Keratinocyte (primary cell): ENCODE results near the gene ABCA12. TPM values are rescaled to one million over a fixed set of nuclear protein-coding genes. Genes with fewer than 3 reads are reported as not detected.

ENCODE experiments used
- DNase-seq: peaks from one replicate; pipeline ENCODE4 v3.0.0-alpha.2; 2011; ENCODE audit warnings: low read depth, missing footprints, low spot score
- FAIRE-seq: peaks from 2 replicates; lab custom pipeline; 2011; peaks lifted over from hg19 to GRCh38; lab: Jason Lieb, UNC
- H2AFZ ChIP-seq: 2 replicates; pipeline ENCODE4 v1.6.0; 2012; ENCODE audit warnings: low read length, control low read depth, inconsistent platforms; ENCODE audit not compliant: control insufficient read depth
- H3K27ac ChIP-seq: 2 replicates; pipeline ENCODE4 v1.5.1; 2011; ENCODE audit warnings: low read length; ENCODE audit not compliant: control insufficient read depth, insufficient read depth
- H3K27me3 ChIP-seq: 3 replicates; pipeline ENCODE4 v1.6.0; 2011; ENCODE audit warnings: low read length; ENCODE audit not compliant: control insufficient read depth, insufficient read depth; ENCODE audit errors: extremely low read depth
- H3K36me3 ChIP-seq, 2 experiments: 2 replicates in 1 of 2; 3 replicates in 1 of 2; pipeline ENCODE4 v1.5.1; 2011; ENCODE audit warnings: low read length in 2 of 2, mild to moderate bottlenecking in 1 of 2; ENCODE audit not compliant: control insufficient read depth in 2 of 2, insufficient read depth in 2 of 2; ENCODE audit errors: extremely low read depth in 1 of 2
- H3K4me1 ChIP-seq: 3 replicates; pipeline ENCODE4 v1.5.1; 2011; ENCODE audit warnings: low read length; ENCODE audit not compliant: control insufficient read depth, insufficient read depth; ENCODE audit errors: extremely low read depth
- H3K4me2 ChIP-seq: 3 replicates; pipeline ENCODE4 v1.6.0; 2011; ENCODE audit warnings: low read depth, low read length; ENCODE audit not compliant: control insufficient read depth, insufficient read depth; ENCODE audit errors: extremely low read depth
- H3K4me3 ChIP-seq, 3 experiments: fragments of 200-600 bp in 1 of 3; sonication (generic) in 1 of 3; 2 replicates in 2 of 3; 3 replicates in 1 of 3; pipeline ENCODE4 v1.5.1; 2011 to 2016; ENCODE audit warnings: low read length in 3 of 3, mild to moderate bottlenecking in 3 of 3, control low read depth in 2 of 3, inconsistent platforms in 1 of 3, low read depth in 1 of 3, mixed read lengths in 1 of 3, mixed run types in 1 of 3, moderate library complexity in 1 of 3; ENCODE audit not compliant: control insufficient read depth in 2 of 3, insufficient read depth in 2 of 3; ENCODE audit errors: extremely low read depth in 1 of 3
- H3K79me2 ChIP-seq: 2 replicates; pipeline ENCODE4 v1.6.0; 2012; ENCODE audit warnings: low read length; ENCODE audit not compliant: control insufficient read depth, insufficient read depth
- H3K9ac ChIP-seq: 3 replicates; pipeline ENCODE4 v1.6.0; 2011; ENCODE audit warnings: low read length; ENCODE audit not compliant: control insufficient read depth, insufficient read depth; ENCODE audit errors: extremely low read depth
- H3K9me1 ChIP-seq: 3 replicates; pipeline ENCODE4 v1.6.0; 2011; ENCODE audit warnings: low read length; ENCODE audit not compliant: control insufficient read depth, insufficient read depth; ENCODE audit errors: extremely low read depth
- H3K9me3 ChIP-seq: 2 replicates; pipeline ENCODE4 v1.5.1; 2012; ENCODE audit warnings: low read depth, low read length; ENCODE audit not compliant: control insufficient read depth
- H4K20me1 ChIP-seq: 3 replicates; pipeline ENCODE4 v1.6.0; 2011; ENCODE audit warnings: low read length; ENCODE audit not compliant: control insufficient read depth, insufficient read depth; ENCODE audit errors: extremely low read depth
- EZH2 ChIP-seq: IDR thresholded peaks from one replicate; pipeline ENCODE4 v1.6.1; 2012; ENCODE audit warnings: inconsistent platforms, mild to moderate bottlenecking, low read length, moderate library complexity
- dilution Hi-C: fragments of 300-500 bp; cut with MboI; formaldehyde crosslinking; loops from one replicate; pipeline ENCODE4 v1.7.0; 2020; ENCODE audit warnings: low sequenced_read_pairs; ENCODE audit not compliant: extremely low pct_ligation_motif_present
- polyA plus RNA-seq, 5 experiments: library from polyadenylated mRNA; depleted of rRNA in 3 of 5; stranded (reverse) in 3 of 5; stranded (forward) in 1 of 5; unstranded in 1 of 5; fragments of >200 nt; gene quantifications; 1 replicate in 1 of 5; 2 replicates in 3 of 5; 3 replicates in 1 of 5; pipeline versions ENCODE4 v1.2.1 to v1.2.3, GENCODE V29; 2011 to 2012; ENCODE audit warnings: missing spikeins in 2 of 5, low read depth in 1 of 5, low replicate concordance in 1 of 5
- TF ChIP-seq, protein P1 (sequence below), 3 experiments: IDR thresholded peaks in 1 of 3; conservative IDR thresholded peaks in 1 of 3; optimal IDR thresholded peaks in 1 of 3; 2 replicates in 2 of 3; 3 replicates in 1 of 3; pipeline versions ENCODE3 to v1.5.1; 2011; ENCODE audit warnings: low read length in 3 of 3, mild to moderate bottlenecking in 3 of 3, moderate library complexity in 2 of 3, control low read depth in 1 of 3, inconsistent platforms in 1 of 3; ENCODE audit not compliant: insufficient read depth in 2 of 3; ENCODE audit errors: extremely low read depth in 1 of 3

Gene ABCA12
- polyA plus RNA-seq, 1 donor (not counting 4 experiments of a cell fraction or from before 2014, with no cell fraction given) = 10.9 TPM

DNA sequence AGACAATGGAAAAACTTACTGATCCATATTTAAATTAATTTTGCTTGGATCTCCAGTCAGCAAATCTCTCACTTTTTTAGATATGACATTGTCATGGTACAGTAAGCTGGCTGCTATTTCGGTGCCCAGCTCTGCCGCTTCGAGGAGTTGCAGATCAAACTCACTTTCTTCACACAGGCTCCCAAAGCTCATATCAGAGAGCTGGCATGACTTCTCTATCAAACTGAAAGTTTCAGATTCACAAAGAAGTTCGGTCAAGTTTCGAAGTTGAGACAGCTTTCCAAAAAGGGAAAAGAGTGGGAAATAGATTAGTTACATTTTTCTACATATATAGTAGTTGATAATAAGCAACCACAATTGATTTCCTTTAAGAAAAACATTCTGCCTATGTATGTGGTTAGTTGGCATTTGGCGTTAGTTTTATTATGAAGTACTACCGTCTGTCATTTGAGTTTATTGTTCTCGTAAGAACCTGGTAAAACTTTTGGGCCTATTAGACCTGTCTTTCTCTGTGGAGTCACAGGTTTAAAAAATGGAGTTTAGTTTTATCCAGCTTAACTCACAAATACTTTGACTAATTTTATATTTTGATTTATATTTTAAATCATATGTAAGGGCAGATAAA is 118.8 kb downstream of the ABCA12 start:
- no peaks in the 10 kb centered on the region for H3K9me1 ChIP-seq
- H3K4me2 ChIP-seq = no peak overlapping the region
- no peak overlapping the region for H3K27ac ChIP-seq
- H2AFZ ChIP-seq = no peak overlapping the region
- no peaks in the 10 kb centered on the region for H3K9me3 ChIP-seq
- dilution Hi-C loops = no loop called here
- DNase-seq (no peak), FAIRE-seq (no peak)
- no peaks in the 10 kb centered on the region for H3K36me3 ChIP-seq
- no peaks in the 10 kb centered on the region for H3K79me2 ChIP-seq
- no peak overlapping the region for H3K4me3 ChIP-seq
- H3K4me1 ChIP-seq = no peaks in the 10 kb centered on the region
- no peaks in the 10 kb centered on the region for H4K20me1 ChIP-seq
- no peak overlapping the region for H3K9ac ChIP-seq
- H3K27me3 ChIP-seq = no peaks in the 10 kb centered on the region
- TF ChIP-seq, protein P1, sequence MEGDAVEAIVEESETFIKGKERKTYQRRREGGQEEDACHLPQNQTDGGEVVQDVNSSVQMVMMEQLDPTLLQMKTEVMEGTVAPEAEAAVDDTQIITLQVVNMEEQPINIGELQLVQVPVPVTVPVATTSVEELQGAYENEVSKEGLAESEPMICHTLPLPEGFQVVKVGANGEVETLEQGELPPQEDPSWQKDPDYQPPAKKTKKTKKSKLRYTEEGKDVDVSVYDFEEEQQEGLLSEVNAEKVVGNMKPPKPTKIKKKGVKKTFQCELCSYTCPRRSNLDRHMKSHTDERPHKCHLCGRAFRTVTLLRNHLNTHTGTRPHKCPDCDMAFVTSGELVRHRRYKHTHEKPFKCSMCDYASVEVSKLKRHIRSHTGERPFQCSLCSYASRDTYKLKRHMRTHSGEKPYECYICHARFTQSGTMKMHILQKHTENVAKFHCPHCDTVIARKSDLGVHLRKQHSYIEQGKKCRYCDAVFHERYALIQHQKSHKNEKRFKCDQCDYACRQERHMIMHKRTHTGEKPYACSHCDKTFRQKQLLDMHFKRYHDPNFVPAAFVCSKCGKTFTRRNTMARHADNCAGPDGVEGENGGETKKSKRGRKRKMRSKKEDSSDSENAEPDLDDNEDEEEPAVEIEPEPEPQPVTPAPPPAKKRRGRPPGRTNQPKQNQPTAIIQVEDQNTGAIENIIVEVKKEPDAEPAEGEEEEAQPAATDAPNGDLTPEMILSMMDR (optimal IDR thresholded peaks at IDR 0.05 in 1 of 3, IDR thresholded peaks at IDR 0.05 in 1 of 3, conservative IDR thresholded peaks at IDR 0.05 in 1 of 3; ENCODE audit: extremely low read depth in 1 of 3, insufficient read depth in 2 of 3, low read length in 3 of 3) = no peak
- TF ChIP-seq EZH2 = no peak

DNA sequence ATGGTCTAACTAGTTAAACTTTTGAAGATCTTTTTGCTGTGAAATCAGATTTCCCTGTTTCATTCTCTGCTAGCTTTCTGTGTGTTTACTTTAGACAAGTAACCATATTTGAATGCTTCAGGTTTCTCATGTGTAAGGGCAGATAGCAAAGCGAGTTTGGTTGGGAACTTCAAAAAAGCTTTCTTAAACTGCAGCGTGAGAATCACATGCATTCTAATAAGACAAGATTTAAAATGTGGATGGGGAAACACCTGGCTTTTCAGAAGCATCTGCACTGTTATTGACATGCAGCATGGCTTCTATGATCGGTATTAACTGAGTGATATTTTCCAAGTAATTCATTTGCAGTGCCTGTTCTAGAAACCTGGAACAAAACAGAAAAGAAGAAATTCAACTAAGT is 119.3 kb downstream of the ABCA12 start:
- DNase-seq = no peak
- no peaks in the 10 kb centered on the region for H3K4me1 ChIP-seq
- H3K4me3 ChIP-seq = no peak overlapping the region
- H3K9me3 ChIP-seq = no peaks in the 10 kb centered on the region
- no peaks in the 10 kb centered on the region for H3K79me2 ChIP-seq
- no peaks in the 10 kb centered on the region for H3K9me1 ChIP-seq
- dilution Hi-C loops = no loop called here
- H3K36me3 ChIP-seq = no peaks in the 10 kb centered on the region
- no peak overlapping the region for H3K9ac ChIP-seq
- H3K27me3 ChIP-seq = no peaks in the 10 kb centered on the region
- no peak for TF ChIP-seq EZH2
- TF ChIP-seq, protein P1 (optimal IDR thresholded peaks at IDR 0.05 in 1 of 3, IDR thresholded peaks at IDR 0.05 in 1 of 3, conservative IDR thresholded peaks at IDR 0.05 in 1 of 3; ENCODE audit: extremely low read depth in 1 of 3, insufficient read depth in 2 of 3, low read length in 3 of 3) = no peak
- H3K27ac ChIP-seq = no peak overlapping the region
- no peak overlapping the region for H3K4me2 ChIP-seq
- no peaks in the 10 kb centered on the region for H4K20me1 ChIP-seq
- no peak overlapping the region for H2AFZ ChIP-seq
- FAIRE-seq = no peak
